Effector memory CD4-positive, alpha-beta T cell (primary cell): Measurements from ENCODE around the gene PDC.

Source experiments
- DNase-seq, 3 donors: peaks; one replicate each; pipeline ENCODE4 v3.0.0-alpha.2; 2020
- H3K27ac ChIP-seq: 2 replicates; pipeline ENCODE4 v1.7.0; 2013; ENCODE audit warnings: mild to moderate bottlenecking, low read length, moderate library complexity; ENCODE audit not compliant: insufficient read depth, poor library complexity, severe bottlenecking
- H3K27me3 ChIP-seq: replicated peaks from 2 replicates; pipeline ENCODE4 v1.7.0; 2013; ENCODE audit warnings: mild to moderate bottlenecking, low read length; ENCODE audit not compliant: insufficient read depth, control insufficient read depth, poor library complexity, severe bottlenecking
- H3K36me3 ChIP-seq: 2 replicates; pipeline ENCODE4 v1.7.0; 2013; ENCODE audit warnings: mild to moderate bottlenecking, low read length, moderate library complexity; ENCODE audit not compliant: control insufficient read depth, insufficient read depth
- H3K4me1 ChIP-seq: 2 replicates; pipeline ENCODE4 v1.7.0; 2013; ENCODE audit warnings: low read length, mild to moderate bottlenecking; ENCODE audit not compliant: control insufficient read depth, insufficient read depth, poor library complexity, severe bottlenecking
- H3K4me3 ChIP-seq: 2 replicates; pipeline ENCODE4 v1.7.0; 2013; ENCODE audit warnings: low read length, low read depth, mild to moderate bottlenecking; ENCODE audit not compliant: insufficient read depth, poor library complexity, severe bottlenecking
- H3K9me3 ChIP-seq: 2 replicates; pipeline ENCODE4 v1.7.0; 2013; ENCODE audit warnings: mild to moderate bottlenecking, low read length, moderate library complexity; ENCODE audit not compliant: control insufficient read depth
- total RNA-seq, 3 donors: gene quantifications; one replicate each; lab custom pipeline; 2026; lab: John Stamatoyannopoulos, UW

PDC gene
- 0 reads per million in 3 donors for total RNA-seq

DNA sequence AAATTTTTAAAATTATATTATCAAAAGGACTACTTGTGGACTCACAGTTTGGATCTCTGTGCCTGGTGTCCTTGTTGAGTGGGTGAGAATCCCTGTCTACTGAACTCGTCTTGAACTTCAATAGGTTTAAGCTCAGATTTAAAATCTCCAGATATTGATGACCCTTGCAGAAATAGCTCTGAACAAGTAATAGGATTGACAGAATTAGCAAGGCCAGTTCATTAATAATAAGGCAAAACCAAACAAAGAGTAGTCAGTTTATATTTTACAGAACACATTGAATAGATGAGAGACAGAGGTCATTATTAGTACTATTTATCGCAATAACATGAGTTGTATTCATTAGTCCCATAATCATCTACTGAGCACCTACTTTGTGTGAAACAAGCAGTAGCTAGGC is at the start of gene PDC:
PDC (minus strand) TSS at position 101 of the 400 bp plus-strand sequence. CDS start 11,655 bp downstream, outside the sequence.
- no peak within 1 kb of the TSS for H3K4me3 ChIP-seq
- no peaks in the 10 kb centered on the region for H3K27me3 ChIP-seq
- H3K36me3 ChIP-seq, result no peaks in the 10 kb centered on the region
- no peak within 1 kb of the TSS for H3K27ac ChIP-seq
- no peak for DNase-seq
- no peaks in the 10 kb centered on the region for H3K9me3 ChIP-seq
- no peaks in the 10 kb centered on the region for H3K4me1 ChIP-seq

DNA sequence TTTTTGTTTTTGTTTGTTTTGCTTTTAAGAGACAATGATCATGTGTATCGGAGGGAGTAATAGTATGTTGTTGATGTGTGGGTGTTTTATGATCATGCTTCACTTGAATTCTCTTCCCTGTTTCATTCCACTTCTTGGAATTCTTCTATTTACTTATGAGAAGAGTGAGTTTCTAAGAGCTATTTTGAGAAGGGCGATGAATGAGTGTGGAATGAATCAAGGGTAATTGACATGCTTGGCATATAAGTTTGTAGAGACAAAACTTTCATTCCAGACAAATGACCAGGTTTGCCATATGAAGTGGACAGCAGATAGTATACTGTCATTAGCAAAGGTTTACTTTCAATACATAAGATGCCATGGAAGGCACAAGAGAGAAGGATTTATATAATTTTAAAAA is 42.3 kb upstream of the PDC start:
- H3K9me3 ChIP-seq, result no peaks in the 10 kb centered on the region

DNA sequence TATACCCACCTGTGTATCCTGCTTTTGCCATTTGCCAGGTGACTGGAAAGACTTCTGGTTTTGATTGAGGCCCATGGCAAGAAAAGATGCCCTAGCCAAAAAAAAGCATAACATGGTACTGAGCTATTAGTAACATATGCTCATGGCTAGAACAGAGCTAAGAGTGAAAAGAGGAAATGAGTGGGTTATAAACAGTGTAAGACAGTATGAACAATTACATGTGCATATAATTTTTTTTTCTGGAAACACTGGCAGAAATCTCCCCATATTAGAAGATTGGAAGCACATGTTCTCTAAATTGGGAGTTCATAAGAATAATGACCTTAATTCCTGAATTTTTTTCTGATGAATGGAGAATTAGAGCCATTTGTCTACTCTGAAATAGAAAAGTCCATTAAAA is 41.2 kb upstream of the PDC start:
- Histone ChIP-seq H3K27ac (no peak overlapping the region), H3K36me3 (no peaks in the 10 kb centered on the region), H3K4me1 (no peaks in the 10 kb centered on the region), H3K4me3 (no peak overlapping the region), H3K9me3 (no peaks in the 10 kb centered on the region), H3K27me3 (no peaks in the 10 kb centered on the region)
- DNase-seq, result no peak

More for the DNA sequence above, 42.3 kb upstream of the PDC start:
- no peak overlapping the region for H3K27ac ChIP-seq
- no peaks in the 10 kb centered on the region for H3K4me1 ChIP-seq
- H3K27me3 ChIP-seq, result no peaks in the 10 kb centered on the region
- no peak for DNase-seq
- no peak overlapping the region for H3K4me3 ChIP-seq
- no peaks in the 10 kb centered on the region for H3K36me3 ChIP-seq

DNA sequence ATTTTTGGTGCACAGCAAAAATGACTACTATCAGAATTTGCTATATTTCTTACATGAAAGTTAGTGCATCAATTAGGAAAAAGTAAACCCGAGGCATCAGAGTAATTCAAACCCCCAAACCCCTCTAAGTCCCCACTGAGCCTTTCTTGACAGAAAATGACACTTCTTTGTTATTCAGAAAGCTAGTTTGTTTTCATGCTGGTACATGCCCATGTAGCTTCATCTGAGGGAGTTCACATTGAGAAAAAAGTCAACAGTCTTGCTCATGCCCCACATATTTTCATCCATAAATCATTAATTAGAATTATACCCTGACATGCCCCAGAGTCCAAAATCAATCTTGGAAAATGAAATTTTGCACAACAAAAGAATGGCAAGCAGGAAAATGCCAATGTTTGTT is 39.9 kb upstream of the PDC start:
- Histone ChIP-seq H3K4me1 (no peaks in the 10 kb centered on the region), H3K36me3 (no peaks in the 10 kb centered on the region), H3K9me3 (no peaks in the 10 kb centered on the region), H3K27me3 (no peaks in the 10 kb centered on the region), H3K27ac (no peak overlapping the region), H3K4me3 (no peak overlapping the region)
- DNase-seq, result no peak

DNA sequence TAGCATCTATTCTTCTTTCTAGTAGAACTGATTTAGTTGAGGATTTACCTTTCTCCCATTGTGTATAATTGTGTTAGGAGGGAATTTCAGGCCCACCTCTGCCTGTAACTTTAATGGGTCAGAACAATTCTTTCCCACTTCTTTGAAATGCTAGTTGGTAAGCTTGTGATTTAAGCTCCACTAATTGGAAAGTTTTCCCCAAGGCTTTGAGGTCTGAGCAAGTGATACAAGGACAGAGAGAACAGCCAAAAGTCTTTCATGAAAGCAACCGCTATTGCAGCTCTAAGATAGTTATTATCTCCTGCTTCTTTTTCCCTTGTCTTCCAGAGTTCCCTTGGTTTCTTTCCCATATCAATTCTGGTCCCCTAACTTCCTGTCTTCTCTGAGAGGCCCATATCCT is 38.7 kb upstream of the PDC start:
- no peaks in the 10 kb centered on the region for H3K27me3 ChIP-seq
- no peaks in the 10 kb centered on the region for H3K4me1 ChIP-seq
- DNase-seq, result no peak
- H3K27ac ChIP-seq, result no peak overlapping the region
- no peak overlapping the region for H3K4me3 ChIP-seq
- H3K9me3 ChIP-seq, result no peaks in the 10 kb centered on the region
- H3K36me3 ChIP-seq, result no peaks in the 10 kb centered on the region

DNA sequence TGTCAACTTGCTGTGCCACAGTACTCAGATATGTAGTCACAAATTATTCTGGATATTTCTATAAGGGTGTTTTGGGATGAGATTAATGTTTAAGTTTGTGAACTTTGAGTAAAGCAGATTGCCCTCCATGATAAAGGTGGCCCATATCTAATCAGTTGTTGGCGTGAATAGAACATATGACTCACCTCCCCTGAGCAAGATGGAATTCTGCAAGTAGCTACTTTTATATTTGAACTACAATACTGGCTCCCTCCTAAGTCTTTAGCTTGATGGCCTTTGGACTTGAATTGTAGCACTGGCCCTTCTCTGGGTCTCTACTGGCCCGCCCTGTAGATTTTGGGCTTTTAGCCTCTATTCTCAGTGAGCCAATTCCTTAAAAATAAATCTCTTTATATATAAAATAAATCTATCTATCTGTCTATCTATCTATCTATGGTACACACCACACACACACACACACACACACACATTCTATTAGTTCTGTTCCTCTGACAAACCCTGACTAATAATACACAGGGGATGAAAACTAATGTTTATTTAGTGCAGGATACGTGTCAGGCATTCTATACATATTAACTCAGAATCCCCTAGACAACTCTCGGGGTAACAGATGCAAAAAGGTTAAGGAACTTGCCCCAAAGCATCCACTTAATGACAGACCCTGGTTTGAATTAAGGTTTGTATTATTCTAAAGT is 37.9 kb upstream of the PDC start:
- Histone ChIP-seq H3K36me3 (no peaks in the 10 kb centered on the region), H3K4me1 (no peaks in the 10 kb centered on the region), H3K27ac (no peak overlapping the region), H3K4me3 (no peak overlapping the region), H3K9me3 (no peaks in the 10 kb centered on the region), H3K27me3 (no peaks in the 10 kb centered on the region)
- no peak for DNase-seq

DNA sequence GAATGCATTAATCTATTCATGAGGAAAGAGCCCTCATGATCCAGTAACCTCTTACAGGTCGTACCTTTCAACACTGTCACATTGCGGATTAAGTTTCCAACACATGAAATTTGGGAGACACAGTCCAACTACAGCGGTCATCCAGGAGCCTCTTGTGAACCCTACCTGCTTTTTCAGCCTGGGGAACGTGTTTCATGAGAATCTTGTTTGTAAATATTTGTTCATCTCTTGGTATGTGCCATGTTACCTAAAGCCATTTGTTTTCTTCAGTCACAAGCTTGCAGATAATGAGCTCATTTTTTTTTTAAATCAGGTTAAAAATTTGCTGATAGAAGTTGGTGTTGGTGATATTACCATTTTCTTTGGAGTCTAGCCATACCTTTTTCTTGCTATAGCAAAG is 37.2 kb upstream of the PDC start:
- Histone ChIP-seq H3K36me3 (no peaks in the 10 kb centered on the region), H3K4me3 (no peak overlapping the region), H3K4me1 (no peaks in the 10 kb centered on the region), H3K27me3 (no peaks in the 10 kb centered on the region), H3K9me3 (no peaks in the 10 kb centered on the region), H3K27ac (no peak overlapping the region)
- no peak for DNase-seq

DNA sequence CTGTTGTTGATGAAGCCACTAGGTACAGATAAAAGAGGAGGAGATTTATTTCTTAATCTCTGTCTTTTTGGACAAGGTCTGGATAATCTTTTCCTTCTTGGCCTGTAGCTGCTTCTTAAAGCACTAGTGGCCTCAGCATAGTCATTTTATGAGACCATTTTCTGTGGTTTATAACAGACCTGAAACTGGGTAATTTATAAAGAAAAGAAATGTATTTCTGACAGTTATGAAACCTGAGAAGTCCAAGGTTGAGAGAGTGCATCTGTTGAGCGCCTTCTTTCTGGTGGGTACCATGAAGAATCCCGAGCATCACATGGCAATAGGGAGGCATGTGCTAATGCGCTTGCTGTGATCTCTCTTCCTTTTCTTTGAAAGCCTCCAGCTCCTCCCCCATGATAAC is 36.7 kb upstream of the PDC start:
- no peaks in the 10 kb centered on the region for H3K36me3 ChIP-seq
- no peak for DNase-seq
- H3K4me1 ChIP-seq, result no peaks in the 10 kb centered on the region
- no peaks in the 10 kb centered on the region for H3K27me3 ChIP-seq
- no peak overlapping the region for H3K27ac ChIP-seq
- H3K4me3 ChIP-seq, result no peak overlapping the region
- H3K9me3 ChIP-seq, result no peaks in the 10 kb centered on the region

DNA sequence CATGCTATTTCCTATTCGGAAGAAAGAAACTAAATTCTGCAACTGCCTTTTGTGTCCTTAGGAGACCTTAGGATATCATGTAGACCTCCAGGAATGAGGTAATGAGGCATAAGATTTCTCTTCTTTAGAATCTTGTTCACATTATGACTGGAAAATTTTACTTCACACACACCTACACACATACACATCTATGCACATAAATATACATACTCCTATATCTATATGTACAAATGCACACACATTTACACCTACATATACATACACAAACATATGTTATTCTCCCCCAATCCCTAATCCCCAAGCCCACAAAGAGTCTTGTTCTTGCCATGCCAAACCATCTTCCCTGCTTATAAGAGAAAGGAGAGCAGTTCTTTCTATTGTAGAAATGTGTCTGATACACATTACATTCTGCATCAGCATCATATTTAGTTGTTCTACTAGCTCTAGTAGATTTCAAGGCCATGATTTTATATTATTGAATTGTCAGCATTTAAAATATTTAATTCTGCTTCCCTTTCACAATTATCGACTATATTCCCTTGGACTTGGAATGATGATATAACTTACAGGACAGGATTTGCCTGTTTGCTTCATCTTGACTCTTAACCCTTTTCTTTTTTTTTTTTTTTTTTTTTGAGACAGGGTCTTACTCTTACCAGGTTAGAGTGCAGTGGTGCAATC is 35.4 kb upstream of the PDC start:
- no peak overlapping the region for H3K27ac ChIP-seq
- H3K4me1 ChIP-seq, result no peaks in the 10 kb centered on the region
- no peaks in the 10 kb centered on the region for H3K36me3 ChIP-seq
- H3K4me3 ChIP-seq, result no peak overlapping the region
- no peaks in the 10 kb centered on the region for H3K27me3 ChIP-seq
- no peaks in the 10 kb centered on the region for H3K9me3 ChIP-seq
- no peak for DNase-seq

DNA sequence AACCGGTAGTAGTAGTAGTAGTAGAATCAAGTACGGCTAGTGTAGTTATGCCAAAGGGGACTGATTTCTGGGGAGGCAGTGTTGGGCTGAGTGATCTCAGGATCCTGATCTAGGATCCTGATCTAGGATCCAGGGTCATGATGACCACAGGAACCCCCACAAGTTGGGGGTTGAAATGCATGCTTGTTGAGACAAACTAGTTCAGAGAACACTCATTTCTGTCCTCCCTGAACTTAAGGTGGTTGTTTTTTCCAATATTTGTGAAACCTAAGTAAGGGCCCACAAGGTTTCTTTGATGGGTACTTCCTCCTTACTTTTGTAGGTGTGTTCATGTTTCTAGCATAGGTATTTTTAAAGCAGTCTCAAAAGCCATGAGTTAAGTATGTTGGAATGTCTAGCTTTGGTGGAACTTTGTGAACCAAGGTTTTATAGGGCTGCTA is 33.9 kb upstream of the PDC start:
- no peaks in the 10 kb centered on the region for H3K4me1 ChIP-seq
- no peaks in the 10 kb centered on the region for H3K9me3 ChIP-seq
- H3K27ac ChIP-seq, result no peak overlapping the region
- no peak overlapping the region for H3K4me3 ChIP-seq
- H3K36me3 ChIP-seq, result no peaks in the 10 kb centered on the region
- H3K27me3 ChIP-seq, result no peaks in the 10 kb centered on the region
- DNase-seq, result no peak
